CD14-positive monocyte (primary cell): ENCODE measurements around the gene CENPB. TPM values are rescaled to one million over a fixed set of nuclear protein-coding genes. Genes with fewer than 3 reads are reported as not detected.

Experiments
- DNase-seq, 3 donors: peaks; one replicate each; pipeline ENCODE4 v3.0.0-alpha.2; 2011 to 2022
- H2AFZ ChIP-seq: 2 replicates; pipeline ENCODE4 v1.6.0; 2012; ENCODE audit warnings: mild to moderate bottlenecking, low read depth, low read length, inconsistent platforms; ENCODE audit not compliant: insufficient read depth, poor library complexity, severe bottlenecking
- H3K27ac ChIP-seq, 2 donors: 1 replicate in 1 of 2; 2 replicates in 1 of 2; pipeline ENCODE4 v1.5.1; 2012 to 2013; ENCODE audit warnings: low read length in 2 of 2, control low read depth in 1 of 2, inconsistent platforms in 1 of 2, low read depth in 1 of 2, mild to moderate bottlenecking in 1 of 2
- H3K27me3 ChIP-seq, 2 donors: one replicate each; pipeline versions ENCODE4 v1.6.0 to v1.6.1; 2011 to 2013; ENCODE audit warnings: low read length in 2 of 2; ENCODE audit not compliant: control insufficient read depth in 2 of 2, insufficient read depth in 2 of 2
- H3K36me3 ChIP-seq, 2 donors: replicated peaks in 1 of 2; 1 replicate in 1 of 2; 2 replicates in 1 of 2; pipeline versions ENCODE4 v1.5.1 to v1.6.1; 2012 to 2013; ENCODE audit warnings: low read length in 2 of 2, control low read depth in 1 of 2, inconsistent platforms in 1 of 2, mild to moderate bottlenecking in 1 of 2; ENCODE audit not compliant: insufficient read depth in 2 of 2, control insufficient read depth in 1 of 2
- H3K4me1 ChIP-seq, 2 donors: 1 replicate in 1 of 2; 2 replicates in 1 of 2; pipeline versions ENCODE4 v1.5.1 to v1.6.1; 2012 to 2013; ENCODE audit warnings: low read length in 2 of 2, control low read depth in 1 of 2, inconsistent platforms in 1 of 2, mild to moderate bottlenecking in 1 of 2, moderate library complexity in 1 of 2; ENCODE audit not compliant: insufficient read depth in 2 of 2, control insufficient read depth in 1 of 2
- H3K4me2 ChIP-seq: replicated peaks from 2 replicates; pipeline ENCODE3; 2012; ENCODE audit warnings: low read length, moderate library complexity, mild to moderate bottlenecking; ENCODE audit not compliant: poor library complexity, severe bottlenecking; ENCODE audit errors: extremely low read depth
- H3K4me3 ChIP-seq, 3 experiments: fragments of 200-600 bp in 1 of 3; sonication (generic) in 1 of 3; replicated peaks in 1 of 3; 1 replicate in 2 of 3; 2 replicates in 1 of 3; pipeline ENCODE4 v1.5.1; 2011 to 2013; ENCODE audit warnings: low read length in 3 of 3, mild to moderate bottlenecking in 3 of 3, control low read depth in 2 of 3, low read depth in 2 of 3, inconsistent platforms in 1 of 3, moderate library complexity in 1 of 3
- H3K79me2 ChIP-seq: 2 replicates; pipeline ENCODE4 v1.6.0; 2012; ENCODE audit warnings: mild to moderate bottlenecking, control low read depth, inconsistent platforms, low read length, moderate library complexity; ENCODE audit not compliant: insufficient read depth
- H3K9ac ChIP-seq: 2 replicates; pipeline ENCODE4 v1.6.0; 2017; ENCODE audit warnings: low read length, mild to moderate bottlenecking; ENCODE audit not compliant: insufficient read depth, poor library complexity, severe bottlenecking
- H3K9me3 ChIP-seq, 2 donors: replicated peaks in 1 of 2; 1 replicate in 1 of 2; 2 replicates in 1 of 2; pipeline versions ENCODE4 v1.5.1 to v1.6.1; 2012 to 2013; ENCODE audit warnings: low read length in 2 of 2, control low read depth in 1 of 2; ENCODE audit not compliant: control insufficient read depth in 1 of 2, insufficient read depth in 1 of 2
- H4K20me1 ChIP-seq: 2 replicates; pipeline ENCODE4 v1.6.0; 2012; ENCODE audit warnings: mild to moderate bottlenecking, low read length, control low read depth, moderate library complexity; ENCODE audit not compliant: insufficient read depth
- H3K27ac Mint-ChIP-seq, 7 donors: one replicate each; pipeline ENCODE4 v1.8.0; 2020; ENCODE audit warnings: mild to moderate bottlenecking in 7 of 7, mixed read lengths in 7 of 7, moderate library complexity in 6 of 7, inconsistent platforms in 2 of 7
- H3K27me3 Mint-ChIP-seq, 3 donors: one replicate each; pipeline ENCODE4 v1.8.0; 2021 to 2022; ENCODE audit warnings: low read depth in 3 of 3, mild to moderate bottlenecking in 3 of 3, mixed read lengths in 3 of 3, moderate library complexity in 3 of 3, inconsistent platforms in 1 of 3
- H3K36me3 Mint-ChIP-seq, 2 donors: one replicate each; pipeline ENCODE4 v1.8.0; 2020; ENCODE audit warnings: mixed read lengths in 2 of 2, inconsistent platforms in 1 of 2, mild to moderate bottlenecking in 1 of 2
- H3K4me1 Mint-ChIP-seq: one replicate; pipeline ENCODE4 v1.8.0; 2020; ENCODE audit warnings: mild to moderate bottlenecking, mixed read lengths
- H3K4me3 Mint-ChIP-seq, 2 donors: one replicate each; pipeline ENCODE4 v1.8.0; 2020; ENCODE audit warnings: mild to moderate bottlenecking in 2 of 2, mixed read lengths in 2 of 2, moderate library complexity in 1 of 2
- H3K9me3 Mint-ChIP-seq, 7 donors: one replicate each; pipeline ENCODE4 v1.8.0; 2020 to 2022; ENCODE audit warnings: mixed read lengths in 7 of 7, mild to moderate bottlenecking in 6 of 7, moderate library complexity in 6 of 7, inconsistent platforms in 2 of 7
- CTCF ChIP-seq: fragments of 200-600 bp; IDR thresholded peaks from one replicate; pipeline ENCODE4 v1.8.0; 2022; ENCODE audit warnings: antibody characterized with exemption, mild to moderate bottlenecking
- WGBS: methylation state at CpG from one replicate; pipeline ENCODE4 v1.1.5; 2013; ENCODE audit warnings: missing lambda C conversion rate; ENCODE audit not compliant: insufficient coverage; 5-methylcytosine and 5-hydroxymethylcytosine counted together
- intact Hi-C, 2 donors: fragments of 100-400 bp; cut with micrococcal nuclease; formaldehyde crosslinking; loops; one replicate each; pipeline versions ENCODE4 v1.15.0 to v1.15.1; 2023
- polyA plus RNA-seq, 3 donors: library from polyadenylated mRNA; depleted of rRNA in 1 of 3; unstranded in 2 of 3; stranded (reverse) in 1 of 3; fragments of 300-500 nt in 2 of 3; fragments of >200 nt in 1 of 3; fragmentation: Illumina TruSeq in 2 of 3; gene quantifications; 1 replicate in 2 of 3; 2 replicates in 1 of 3; pipeline ENCODE4 v1.2.3, GENCODE V29; 2012 to 2021

The CENPB gene
- polyA plus RNA-seq, 3 donors = 1.1 to 18.9 (median 1.4) TPM

GRCh38 chr20:3765171-3765882 lies 21.2 kb downstream of the CENPB start:
- Histone ChIP-seq H3K4me3 (peak overlapping the region in 2 of 3 experiments; percentile 86 to 96), H3K9me3 (no peaks in the 10 kb centered on the region), H4K20me1 (peaks cover 11% of the 10 kb centered on the region), H3K79me2 (peaks cover 67% of the 10 kb centered on the region), H3K4me1 (peaks cover 67 to 78% of the 10 kb centered on the region in 2 donors), H3K27ac (peak overlapping the region; percentile 73 to 83), H3K4me2 (peak overlapping the region; percentile 100), H3K9ac (peak overlapping the region; percentile 69), H2AFZ (peak overlapping the region; percentile 84), H3K36me3 (peaks cover 11 to 18% of the 10 kb centered on the region in 2 donors), H3K27me3 (no peaks in the 10 kb centered on the region)
- Mint-ChIP-seq H3K4me3 (peak overlapping the region; percentile 84 to 95), H3K9me3 (no peaks in the 10 kb centered on the region), H3K4me1 (peaks cover 76% of the 10 kb centered on the region), H3K27ac (peak overlapping the region; percentile 80 to 93 (median 89)), H3K27me3 (peaks cover 0 to 2% (median 0%) of the 10 kb centered on the region in 3 donors), H3K36me3 (peaks cover 13 to 19% of the 10 kb centered on the region in 2 donors)
- intact Hi-C loops = loop anchor here (10.0 kb wide), 2 partner anchors 49 to 59 kb away; partner anchors contain the start of gene AP5S1 (in 1 of the 2)
- 0% methylated on average over 2 of the region's 3 CpGs for WGBS
- DNase-seq = peak in 1 of 3 donors; percentile 22
- no peak for TF ChIP-seq CTCF

DNA sequence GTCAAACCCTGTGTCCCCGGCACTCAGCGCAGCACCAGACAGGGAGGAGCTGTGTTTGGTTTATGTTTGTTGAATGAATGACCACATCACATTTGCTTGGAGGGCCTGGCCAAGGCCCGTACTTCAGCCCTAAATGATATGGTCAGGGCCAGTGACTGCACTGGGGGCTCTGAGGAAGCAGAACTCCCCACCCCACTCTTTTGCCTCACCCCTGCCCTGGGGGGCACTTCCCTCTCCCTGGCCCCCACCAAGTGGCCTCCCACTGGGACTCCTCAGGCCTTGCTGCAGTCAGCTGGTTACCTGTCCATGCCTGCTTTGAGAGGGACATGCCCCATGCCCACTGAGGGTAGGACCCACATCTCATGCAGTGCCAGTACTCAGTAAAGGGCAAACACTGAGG lies 21.9 kb downstream of the CENPB start:
- Mint-ChIP-seq H3K36me3 (peaks cover 16 to 25% of the 10 kb centered on the region in 2 donors), H3K27me3 (peaks cover 0 to 2% (median 0%) of the 10 kb centered on the region in 3 donors), H3K4me1 (peaks cover 78% of the 10 kb centered on the region), H3K27ac (peak overlapping the region; percentile 81 to 93 (median 89)), H3K4me3 (peak overlapping the region; percentile 84 to 95), H3K9me3 (no peaks in the 10 kb centered on the region)
- Histone ChIP-seq H3K9ac (peak overlapping the region; percentile 69), H3K79me2 (peaks cover 74% of the 10 kb centered on the region), H3K27ac (peak overlapping the region; percentile 73 to 83), H3K36me3 (peaks cover 14 to 25% of the 10 kb centered on the region in 2 donors), H3K4me2 (peak overlapping the region; percentile 100), H3K4me1 (peaks cover 67 to 78% of the 10 kb centered on the region in 2 donors), H3K4me3 (peak overlapping the region in 1 of 3 experiments; percentile 96), H4K20me1 (peaks cover 18% of the 10 kb centered on the region), H3K27me3 (no peaks in the 10 kb centered on the region), H3K9me3 (no peaks in the 10 kb centered on the region), H2AFZ (no peak overlapping the region)
- WGBS = 60% methylated on average over 1 of the region's 3 CpGs
- intact Hi-C loops = loop anchor here (10.0 kb wide), 2 partner anchors 50 to 60 kb away; partner anchors contain the start of gene AP5S1 (in 1 of the 2)
- DNase-seq = no peak
- no peak for TF ChIP-seq CTCF
